GM15510 (cell line): Measurements from ENCODE around the gene EGR1.

Experiments used
- POLR2A ChIP-seq: IDR thresholded peaks from 3 replicates; pipeline ENCODE4 v1.6.1; 2011; ENCODE audit warnings: borderline replicate concordance; ENCODE audit not compliant: insufficient read length; ENCODE audit errors: extremely low read depth

EGR1 gene

DNA sequence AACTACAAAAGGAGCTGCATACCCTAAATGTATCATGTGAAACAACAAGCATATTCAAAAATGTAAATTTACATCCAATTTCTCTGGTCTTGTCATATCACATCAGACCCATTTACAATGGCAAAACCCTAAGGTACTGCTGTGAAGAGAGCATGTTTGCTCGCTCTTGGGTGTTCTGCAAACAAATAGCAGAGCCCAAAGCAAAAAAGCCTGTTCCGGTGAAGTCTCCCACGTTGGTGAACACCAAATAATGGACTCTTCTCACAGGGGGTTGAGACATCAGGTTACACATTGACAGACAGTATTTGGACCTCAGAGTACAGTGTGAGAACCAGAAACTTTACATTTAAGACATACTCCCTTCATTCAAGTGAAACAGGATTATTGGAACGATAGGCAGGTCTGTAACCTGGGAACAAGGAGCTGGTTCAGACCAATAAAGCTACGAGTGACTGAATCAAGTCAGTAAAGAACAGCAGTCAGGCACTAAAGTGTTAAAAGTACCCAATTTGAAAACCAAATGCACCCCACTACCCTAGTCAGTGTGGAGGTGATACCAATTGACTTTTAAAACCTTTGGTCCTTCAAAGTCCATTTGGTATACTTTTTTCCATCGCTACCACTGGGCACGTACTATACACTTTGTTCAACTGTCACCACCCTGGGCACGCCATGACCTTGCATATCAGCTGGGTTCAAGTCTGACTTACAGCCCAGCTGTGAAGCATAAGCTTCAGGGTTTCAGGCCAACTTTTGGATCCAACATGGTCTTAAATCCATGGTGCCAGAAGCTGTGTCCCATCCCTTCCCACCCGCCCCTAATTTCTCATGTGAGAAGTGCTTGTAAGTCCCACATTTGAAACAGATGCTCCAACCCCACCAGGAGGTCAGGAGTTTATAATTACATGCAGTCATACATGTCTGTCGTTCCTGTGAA is 41.4 kb downstream of the EGR1 start:
- TF ChIP-seq POLR2A, result no peak

DNA sequence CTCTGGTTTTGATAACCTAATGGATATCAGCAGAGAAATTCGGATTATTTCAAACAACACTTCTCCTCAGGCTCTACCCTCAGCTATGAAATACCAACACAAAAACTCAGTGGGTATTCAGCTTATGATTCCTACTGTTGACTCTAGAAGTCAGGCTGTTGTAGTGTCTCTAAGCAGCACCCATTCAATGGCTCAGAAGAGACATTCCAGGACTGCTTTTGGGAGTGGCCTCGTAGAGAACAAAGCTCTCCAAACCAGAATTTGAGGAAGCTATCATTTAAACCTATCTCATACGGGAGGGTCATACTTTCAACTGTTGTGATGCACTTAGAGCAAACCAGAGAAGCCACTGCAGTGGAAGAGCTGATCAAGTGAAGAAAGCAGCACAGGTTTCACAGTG is 43.7 kb downstream of the EGR1 start:
- no peak for TF ChIP-seq POLR2A

DNA sequence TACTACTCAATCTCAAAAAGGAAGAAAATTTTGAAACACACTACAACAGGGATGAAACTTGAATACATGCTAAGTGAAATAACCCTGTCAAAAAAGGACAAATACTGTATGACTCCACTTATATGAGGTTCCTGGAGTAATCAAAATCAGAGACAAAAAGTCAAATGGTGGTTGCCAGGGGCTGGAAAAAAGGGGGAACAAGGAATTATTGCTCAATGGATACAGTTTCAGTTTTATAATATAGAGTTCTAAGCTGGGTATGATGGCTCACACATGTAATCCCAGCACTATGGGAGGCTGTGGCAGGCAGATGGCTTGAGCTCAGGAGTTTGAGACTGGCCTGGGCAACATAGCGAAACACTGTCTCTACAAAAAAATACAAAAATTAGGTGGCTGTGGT is 48.7 kb downstream of the EGR1 start:
- no peak for TF ChIP-seq POLR2A

DNA sequence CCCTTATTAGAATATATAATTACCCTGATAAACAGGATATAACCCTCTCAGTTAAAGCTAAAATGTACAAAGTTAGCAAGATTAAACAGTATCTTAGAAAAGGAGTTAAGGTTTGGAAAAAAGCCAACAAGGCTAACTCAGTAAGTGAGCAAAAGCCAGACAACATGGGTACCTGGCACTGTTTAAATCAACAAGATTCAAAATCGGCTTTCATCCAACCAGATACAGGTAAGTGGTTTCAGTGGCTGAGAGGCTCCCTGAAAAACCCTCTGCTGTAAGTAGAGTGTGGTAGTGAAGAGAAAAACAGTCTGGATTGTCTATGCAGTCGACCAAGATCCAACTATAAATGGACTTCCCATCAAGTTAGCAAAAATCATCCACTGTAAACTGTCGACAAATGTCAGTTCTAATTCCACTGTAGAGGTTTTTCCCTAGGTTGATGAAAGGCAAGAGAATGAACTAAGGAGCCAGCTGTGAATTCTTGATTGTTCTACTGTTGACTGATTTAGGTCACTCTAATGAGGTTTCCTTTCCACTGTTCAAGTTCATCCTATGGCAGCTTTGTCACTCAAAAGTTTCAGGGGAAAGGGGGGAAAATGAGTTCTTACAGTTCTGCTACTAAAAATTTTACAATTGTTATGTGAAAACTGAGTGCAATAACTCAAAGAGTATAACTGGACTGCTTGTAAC is 50.4 kb downstream of the EGR1 start:
- TF ChIP-seq POLR2A, result no peak

DNA sequence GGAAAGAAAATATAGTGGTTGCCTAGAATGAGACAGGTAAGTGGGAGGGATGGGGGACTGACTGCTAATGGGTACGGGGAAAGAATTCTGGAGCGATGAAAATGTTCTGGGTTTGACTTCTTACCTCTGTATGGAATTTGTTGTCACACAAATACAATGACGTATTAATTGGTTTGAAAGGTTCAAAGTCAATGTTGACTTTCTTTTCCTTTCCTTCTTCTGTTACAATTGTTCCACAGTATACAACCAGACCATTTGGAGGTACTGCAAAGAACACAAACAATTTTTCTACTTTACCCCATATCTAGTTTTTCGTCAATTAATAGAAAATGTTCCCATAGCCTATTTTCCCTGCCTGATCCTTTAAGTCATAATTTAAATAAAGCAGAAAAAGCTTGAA is 52.2 kb downstream of the EGR1 start:
- no peak for TF ChIP-seq POLR2A
